ENCODE results near the gene DYNC1H1. TPM values are rescaled to one million over a fixed set of nuclear protein-coding genes. Genes with fewer than 3 reads are reported as not detected.

DYNC1H1 gene
- total and polyA plus RNA-seq, 2 of the 13 experiments (the other 11 are each of a cell fraction or from before 2014, with no cell fraction given), result 74.4 to 239 TPM

- H3K27me3 ChIP-seq (ENCODE audit: control insufficient read depth in 1 of 2, insufficient read depth in 2 of 2, low read length in 2 of 2), result no peaks in the 10 kb centered on the region
- no TSS peak for BruUV-seq (replicated peaks)
- H3K4me3 ChIP-seq (replicated peaks in 1 of 3; ENCODE audit: insufficient read depth in 1 of 3, low read depth in 2 of 3, low read length in 3 of 3), result no peak overlapping the region
- POLR2A ChIA-PET, result no interaction called here
- no peak for DNase-seq (ENCODE audit: low spot score)
- no peaks in the 10 kb centered on the region for H3K79me2 ChIP-seq (ENCODE audit: insufficient read depth, low read length)
- intact Hi-C loops (cut with micrococcal nuclease; ENCODE audit: unreplicated experiment), result loop anchor here (10.0 kb wide), 1 partner anchor 1820 kb away; no protein-coding TSS in a partner anchor
- no peak overlapping the region for H3K27ac ChIP-seq (ENCODE audit: extremely low read length, insufficient read depth, low read length)
- no peak overlapping the region for H2AFZ ChIP-seq (ENCODE audit: low read length)
- no peaks in the 10 kb centered on the region; the same call in 1 of the 2 replicates for H3K4me1 ChIP-seq (ENCODE audit: insufficient read depth, low read length)
- in situ Hi-C loops (cut with HindIII; ENCODE audit: extremely low pct_ligation_motif_present, low pct_unique_long_range_greater_than_20kb), result no loop called here
- H4K20me1 ChIP-seq (ENCODE audit: insufficient read depth, low read length), result no peaks in the 10 kb centered on the region
- no peak overlapping the region for H3K9ac ChIP-seq (ENCODE audit: insufficient read depth, low read depth, low read length)
- no peak for FAIRE-seq
- no peak for ATAC-seq
- H3K4me2 ChIP-seq (ENCODE audit: low read depth, low read length), result no peak overlapping the region
- peaks cover 55 to 88% of the 10 kb centered on the region in 2 experiments for H3K36me3 ChIP-seq (replicated peaks in 1 of 2; ENCODE audit: control insufficient read depth in 1 of 2, insufficient read depth in 2 of 2, low read length in 2 of 2)
- CTCF ChIA-PET (ENCODE audit: low intra/inter-chr PET ratio, low total read pairs), result no interaction called here
- no peaks in the 10 kb centered on the region for H3K9me3 ChIP-seq (ENCODE audit: low read length)
- TF ChIP-seq TFAP4 (IDR thresholded peaks at IDR 0.05; ENCODE audit: borderline replicate concordance, low read depth), result no peak
- no peak for TF ChIP-seq XRCC5 (optimal IDR thresholded peaks at IDR 0.05; ENCODE audit: low read length)
- TF ChIP-seq ZNF558 (CRISPR knock-in tag; IDR thresholded peaks at IDR 0.05; ENCODE audit: borderline replicate concordance), result no peak
- no peak for TF ChIP-seq ZNF770 (CRISPR knock-in tag; IDR thresholded peaks at IDR 0.05)
- no peak for TF ChIP-seq HMGA1 (CRISPR knock-in tag; conservative IDR thresholded peaks at IDR 0.05)
- no peak for TF ChIP-seq DNMT1 (CRISPR knock-in tag; IDR thresholded peaks at IDR 0.05)
- TF ChIP-seq MLXIP (CRISPR knock-in tag; IDR thresholded peaks at IDR 0.05; ENCODE audit: borderline replicate concordance), result no peak
- no peak for TF ChIP-seq EEA1 (CRISPR knock-in tag; IDR thresholded peaks at IDR 0.05; ENCODE audit: borderline replicate concordance)
- TF ChIP-seq ELF1 (CRISPR knock-in tag; IDR thresholded peaks at IDR 0.05), result no peak
- TF ChIP-seq TSC22D2 (CRISPR knock-in tag; IDR thresholded peaks at IDR 0.05; ENCODE audit: borderline replicate concordance), result no peak
- TF ChIP-seq GPN1 (CRISPR knock-in tag; IDR thresholded peaks at IDR 0.05; ENCODE audit: borderline replicate concordance), result no peak
- no peak for TF ChIP-seq ZNF333 (CRISPR knock-in tag; IDR thresholded peaks at IDR 0.05; ENCODE audit: borderline replicate concordance)
- TF ChIP-seq GFI1 (CRISPR knock-in tag; IDR thresholded peaks at IDR 0.05; ENCODE audit: borderline replicate concordance), result no peak
- no peak for TF ChIP-seq E2F5 (CRISPR knock-in tag; conservative IDR thresholded peaks at IDR 0.05)
- WGBS (ENCODE audit: low lambda C conversion rate), result 96% methylated on average over 11 of the region's 11 CpGs
Measured at GRCh38 chr14:102034301-102034700, 69.9 kb downstream of the DYNC1H1 start.
